ENCODE data around the gene ESRRG. TPM values are rescaled to one million over a fixed set of nuclear protein-coding genes. Genes with fewer than 3 reads are reported as not detected.

Gene ESRRG
- total RNA-seq, 3 donors from 2014 or later = 0.58 to 1.1 (median 0.58) TPM

GRCh38 chr1:216627252-216627651, 96.0 kb downstream of the ESRRG start:
- intact Hi-C loops (cut with DNase I, micrococcal nuclease) = no loop called here
- ATAC-seq (no peak), DNase-seq (no peak)
- Histone ChIP-seq H3K9me3 (no peaks in the 10 kb centered on the region), H3K4me1 (ENCODE audit: low read depth) (no peaks in the 10 kb centered on the region), H3K36me3 (ENCODE audit: low read depth) (no peaks in the 10 kb centered on the region), H3K4me3 (no peak overlapping the region)
- no peak for TF ChIP-seq CTCF (IDR thresholded peaks at IDR 0.05)

- TF ChIP-seq CTCF (IDR thresholded peaks at IDR 0.05) = no peak
- Histone ChIP-seq H3K9me3 (no peaks in the 10 kb centered on the region), H3K36me3 (ENCODE audit: low read depth) (no peaks in the 10 kb centered on the region), H3K4me1 (ENCODE audit: low read depth) (no peaks in the 10 kb centered on the region), H3K4me3 (no peak overlapping the region)
- no peak for ATAC-seq
- no peak for DNase-seq
- intact Hi-C loops (cut with DNase I, micrococcal nuclease) = no loop called here
Measured at GRCh38 chr1:216626394-216627067, 96.7 kb downstream of the ESRRG start.

- no peaks in the 10 kb centered on the region for H3K9me3 ChIP-seq
- H3K36me3 ChIP-seq (ENCODE audit: low read depth) = no peaks in the 10 kb centered on the region
- intact Hi-C loops (cut with DNase I, micrococcal nuclease) = no loop called here
- DNase-seq (no peak), ATAC-seq (no peak)
- TF ChIP-seq CTCF (IDR thresholded peaks at IDR 0.05) = no peak
- no peaks in the 10 kb centered on the region for H3K4me1 ChIP-seq (ENCODE audit: low read depth)
- no peak overlapping the region for H3K4me3 ChIP-seq
Measured at GRCh38 chr1:216621536-216621935, 101.7 kb downstream of the ESRRG start.

- no peak for ATAC-seq
- no peak overlapping the region for H3K4me3 ChIP-seq
- no peaks in the 10 kb centered on the region for H3K36me3 ChIP-seq (ENCODE audit: low read depth)
- no peak for DNase-seq
- no peak for TF ChIP-seq CTCF (IDR thresholded peaks at IDR 0.05)
- no peaks in the 10 kb centered on the region for H3K4me1 ChIP-seq (ENCODE audit: low read depth)
- intact Hi-C loops (cut with DNase I, micrococcal nuclease) = no loop called here
- no peaks in the 10 kb centered on the region for H3K9me3 ChIP-seq
Measured at GRCh38 chr1:216617081-216617875, 106.0 kb downstream of the ESRRG start.

GRCh38 chr1:216616425-216616824, 106.8 kb downstream of the ESRRG start:
- no peak for TF ChIP-seq CTCF (IDR thresholded peaks at IDR 0.05)
- Histone ChIP-seq H3K9me3 (no peaks in the 10 kb centered on the region), H3K36me3 (ENCODE audit: low read depth) (no peaks in the 10 kb centered on the region), H3K4me1 (ENCODE audit: low read depth) (no peaks in the 10 kb centered on the region), H3K4me3 (no peak overlapping the region)
- intact Hi-C loops (cut with DNase I, micrococcal nuclease) = no loop called here
- ATAC-seq = no peak
- no peak for DNase-seq
